HEK293T (cell line): Measurements from ENCODE around the gene KHDC1L.

Source experiments
- ARNT ChIP-seq: fragments of 450-650 bp; IDR thresholded peaks from 2 replicates; pipeline ENCODE4 v1.6.1; 2017; ENCODE audit warnings: mild to moderate bottlenecking
- BHLHE40 ChIP-seq: fragments of 450-650 bp; IDR thresholded peaks from 2 replicates; pipeline ENCODE4 v1.6.1; 2016; ENCODE audit warnings: mild to moderate bottlenecking, moderate library complexity, borderline replicate concordance
- CTBP1 ChIP-seq: fragments of 450-650 bp; IDR thresholded peaks from 2 replicates; pipeline ENCODE4 v1.6.1; 2016; ENCODE audit warnings: borderline replicate concordance
- ELF4 ChIP-seq: fragments of 450-650 bp; IDR thresholded peaks from 2 replicates; pipeline ENCODE4 v1.6.1; 2017; ENCODE audit warnings: antibody characterized with exemption
- FOXA1 ChIP-seq: fragments of 450-650 bp; IDR thresholded peaks from 2 replicates; pipeline ENCODE4 v1.6.1; 2016; ENCODE audit warnings: mild to moderate bottlenecking
- FOXK2 ChIP-seq: fragments of 450-650 bp; IDR thresholded peaks from 2 replicates; pipeline ENCODE4 v1.6.1; 2016; ENCODE audit warnings: mild to moderate bottlenecking
- FOXM1 ChIP-seq: fragments of 450-650 bp; IDR thresholded peaks from 2 replicates; pipeline ENCODE4 v1.6.1; 2017; ENCODE audit warnings: mild to moderate bottlenecking, borderline replicate concordance
- NFRKB ChIP-seq: fragments of 450-650 bp; IDR thresholded peaks from 2 replicates; pipeline ENCODE4 v1.6.1; 2016; ENCODE audit warnings: mild to moderate bottlenecking, moderate library complexity
- SP1 ChIP-seq: fragments of 450-650 bp; IDR thresholded peaks from 2 replicates; pipeline ENCODE4 v1.6.1; 2017
- TARDBP ChIP-seq: fragments of 450-650 bp; IDR thresholded peaks from 2 replicates; pipeline ENCODE4 v1.6.1; 2016
- ZNF384 ChIP-seq: fragments of 450-650 bp; IDR thresholded peaks from 2 replicates; pipeline ENCODE4 v1.6.1; 2016
- TF ChIP-seq, protein P1 (sequence below): fragments of 450-650 bp; IDR thresholded peaks from 2 replicates; pipeline ENCODE4 v1.6.1; 2016

DNA sequence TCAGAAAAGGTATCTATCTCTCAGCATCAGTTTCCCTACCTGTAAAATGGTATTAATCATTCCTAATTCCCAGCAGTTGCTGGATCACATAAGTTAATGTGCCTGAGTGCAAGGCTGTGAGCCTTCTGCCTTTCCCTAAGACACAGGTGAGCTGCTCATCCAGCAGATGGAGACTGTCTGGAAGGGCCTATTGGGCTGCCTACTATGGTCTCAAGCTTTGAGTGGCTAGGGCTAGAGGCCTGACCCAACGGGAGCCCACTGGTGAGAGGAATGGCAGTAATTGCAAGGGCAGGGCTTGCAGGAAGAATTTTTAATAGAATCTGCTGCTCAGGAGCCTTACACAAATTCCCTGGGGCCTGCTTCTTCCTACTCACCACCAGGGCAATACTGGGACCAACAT, 33.4 kb upstream of the KHDC1L start:
- no peak for TF ChIP-seq FOXM1
- TF ChIP-seq FOXK2: no peak
- TF ChIP-seq, protein P1, sequence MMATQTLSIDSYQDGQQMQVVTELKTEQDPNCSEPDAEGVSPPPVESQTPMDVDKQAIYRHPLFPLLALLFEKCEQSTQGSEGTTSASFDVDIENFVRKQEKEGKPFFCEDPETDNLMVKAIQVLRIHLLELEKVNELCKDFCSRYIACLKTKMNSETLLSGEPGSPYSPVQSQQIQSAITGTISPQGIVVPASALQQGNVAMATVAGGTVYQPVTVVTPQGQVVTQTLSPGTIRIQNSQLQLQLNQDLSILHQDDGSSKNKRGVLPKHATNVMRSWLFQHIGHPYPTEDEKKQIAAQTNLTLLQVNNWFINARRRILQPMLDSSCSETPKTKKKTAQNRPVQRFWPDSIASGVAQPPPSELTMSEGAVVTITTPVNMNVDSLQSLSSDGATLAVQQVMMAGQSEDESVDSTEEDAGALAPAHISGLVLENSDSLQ: no peak
- no peak for TF ChIP-seq ELF4
- no peak for TF ChIP-seq BHLHE40
- no peak for TF ChIP-seq TARDBP
- no peak for TF ChIP-seq ZNF384
- no peak for TF ChIP-seq ARNT
- TF ChIP-seq SP1: no peak
- TF ChIP-seq FOXA1: no peak
- TF ChIP-seq CTBP1: no peak
- no peak for TF ChIP-seq NFRKB
